Measurements from ENCODE around the gene NDP.
A peak's percentile ranks its signal among the peaks of the same experiment; 100 is the strongest.
"Not testable (repeated sequence)": the region's sequence is repeated elsewhere in the genome, so short reads cannot be mapped to it uniquely, and the experiment has no call there.

Gene NDP

GRCh38 chrX:43970528-43970927 is 2.7 kb downstream of the NDP start:
- DNase-seq (ENCODE audit: low spot score) = no peak

GRCh38 chrX:43969504-43970501 is 3.4 kb downstream of the NDP start:
- DNase-seq (ENCODE audit: low spot score) = peak; percentile 61

- DNase-seq (ENCODE audit: low spot score) = no peak
Observed at GRCh38 chrX:43968359-43968781, 4.8 kb downstream of the NDP start.

GRCh38 chrX:43964936-43965335 is 8.3 kb downstream of the NDP start:
- DNase-seq (ENCODE audit: low spot score) = no peak

- no peak for DNase-seq (ENCODE audit: low spot score)
Observed at GRCh38 chrX:43963726-43964125, 9.5 kb downstream of the NDP start.

- DNase-seq (ENCODE audit: low spot score) = no peak
Observed at GRCh38 chrX:43962636-43963035, 10.6 kb downstream of the NDP start.

- DNase-seq (ENCODE audit: low spot score) = no peak
Observed at GRCh38 chrX:43961699-43962098, 11.5 kb downstream of the NDP start.

- DNase-seq (ENCODE audit: low spot score) = no peak
Observed at GRCh38 chrX:43958529-43958928, 14.7 kb downstream of the NDP start.

GRCh38 chrX:43956034-43956433 is 17.2 kb downstream of the NDP start:
- no peak for DNase-seq (ENCODE audit: low spot score)

- DNase-seq (ENCODE audit: low spot score) = no peak
Observed at GRCh38 chrX:43953218-43953617, 20.0 kb downstream of the NDP start.

- peak; percentile 63 for DNase-seq (ENCODE audit: low spot score)
Observed at GRCh38 chrX:43949669-43950068, 23.5 kb downstream of the NDP start.

- DNase-seq (ENCODE audit: low spot score) = no peak
Observed at GRCh38 chrX:43940816-43941474, 32.2 kb downstream of the NDP start.

GRCh38 chrX:43939187-43939926 is 33.8 kb downstream of the NDP start:
- no peak for DNase-seq (ENCODE audit: low spot score)

- DNase-seq (ENCODE audit: low spot score) = not testable (repeated sequence)
Observed at GRCh38 chrX:43922032-43922431, 51.2 kb downstream of the NDP start.

GRCh38 chrX:43910772-43911171 is 62.4 kb downstream of the NDP start:
- DNase-seq (ENCODE audit: low spot score) = not testable (repeated sequence)

GRCh38 chrX:43910012-43910411 is 63.2 kb downstream of the NDP start:
- no peak for DNase-seq (ENCODE audit: low spot score)

GRCh38 chrX:43909141-43909540 is 64.0 kb downstream of the NDP start:
- DNase-seq (ENCODE audit: low spot score) = no peak

- no peak for DNase-seq (ENCODE audit: low spot score)
Observed at GRCh38 chrX:43899878-43900815, 73.0 kb downstream of the NDP start.

Measured in ecto neural progenitor cell (in vitro differentiated cells).